ENCODE measurements around the gene DLG2. TPM values are rescaled to one million over a fixed set of nuclear protein-coding genes. Genes with fewer than 3 reads are reported as not detected.

The DLG2 gene
- polyA plus RNA-seq, 1 experiment: 0.68 TPM

GRCh38 chr11:84289381-84289906, 1337.7 kb downstream of the DLG2 start:
- peak; percentile 11 for DNase-seq (ENCODE audit: low read depth, low spot score)
- no peaks in the 10 kb centered on the region for H3K27me3 ChIP-seq (ENCODE audit: control insufficient read depth, insufficient read depth, low read length)
- H3K27ac ChIP-seq (ENCODE audit: low read depth, low read length): no peak overlapping the region
- H3K4me3 ChIP-seq (ENCODE audit: low read depth, low read length): no peak overlapping the region
- TF ChIP-seq CTCF (IDR thresholded peaks at IDR 0.05; ENCODE audit: low read depth, low read length): no peak
- CTCF ChIA-PET: interaction anchor here (0.7 to 3.0 kb wide), 4 partner anchors 11 to 473 kb away, joined by 3 to 7 read pairs (median 5); no protein-coding TSS in a partner anchor
- POLR2A ChIA-PET: no interaction called here
- H3K9me3 ChIP-seq (ENCODE audit: control insufficient read depth, insufficient read depth, low read length): no peaks in the 10 kb centered on the region

DNA sequence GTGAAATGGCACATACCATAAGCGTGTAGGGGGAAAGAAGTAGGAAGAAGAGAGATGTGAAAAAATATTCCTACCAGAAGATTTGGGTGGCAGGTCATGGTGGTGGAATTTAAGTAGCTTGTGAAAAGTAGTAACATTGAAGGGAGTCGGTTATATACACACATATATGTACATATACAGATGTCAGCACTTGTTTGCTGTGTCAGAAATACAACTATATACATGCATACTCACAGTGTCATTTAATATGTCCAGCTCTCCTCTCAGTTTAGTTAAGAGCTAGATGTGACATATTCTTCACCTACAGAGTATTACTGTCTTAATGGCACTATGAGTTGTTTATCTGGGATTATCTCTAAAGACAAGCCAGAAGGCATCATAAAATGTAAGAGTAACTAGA, 1353.6 kb downstream of the DLG2 start:
- DNase-seq (ENCODE audit: low read depth, low spot score): no peak
- ChIA-PET CTCF (no interaction called here), POLR2A (no interaction called here)
- Histone ChIP-seq H3K4me3 (ENCODE audit: low read depth, low read length) (no peak overlapping the region), H3K27ac (ENCODE audit: low read depth, low read length) (no peak overlapping the region), H3K9me3 (ENCODE audit: control insufficient read depth, insufficient read depth, low read length) (no peaks in the 10 kb centered on the region), H3K27me3 (ENCODE audit: control insufficient read depth, insufficient read depth, low read length) (no peaks in the 10 kb centered on the region)
- TF ChIP-seq CTCF (IDR thresholded peaks at IDR 0.05; ENCODE audit: low read depth, low read length): no peak

GRCh38 chr11:84270466-84270865, 1356.7 kb downstream of the DLG2 start:
- ChIA-PET CTCF (interaction anchor here (1.2 kb wide), 1 partner anchor 115 kb away, joined by 3 read pairs; no protein-coding TSS in a partner anchor), POLR2A (no interaction called here)
- TF ChIP-seq CTCF (IDR thresholded peaks at IDR 0.05; ENCODE audit: low read depth, low read length): no peak
- H3K27ac ChIP-seq (ENCODE audit: low read depth, low read length): no peak overlapping the region
- DNase-seq (ENCODE audit: low read depth, low spot score): no peak
- no peaks in the 10 kb centered on the region for H3K27me3 ChIP-seq (ENCODE audit: control insufficient read depth, insufficient read depth, low read length)
- no peak overlapping the region for H3K4me3 ChIP-seq (ENCODE audit: low read depth, low read length)
- H3K9me3 ChIP-seq (ENCODE audit: control insufficient read depth, insufficient read depth, low read length): no peaks in the 10 kb centered on the region

DNA sequence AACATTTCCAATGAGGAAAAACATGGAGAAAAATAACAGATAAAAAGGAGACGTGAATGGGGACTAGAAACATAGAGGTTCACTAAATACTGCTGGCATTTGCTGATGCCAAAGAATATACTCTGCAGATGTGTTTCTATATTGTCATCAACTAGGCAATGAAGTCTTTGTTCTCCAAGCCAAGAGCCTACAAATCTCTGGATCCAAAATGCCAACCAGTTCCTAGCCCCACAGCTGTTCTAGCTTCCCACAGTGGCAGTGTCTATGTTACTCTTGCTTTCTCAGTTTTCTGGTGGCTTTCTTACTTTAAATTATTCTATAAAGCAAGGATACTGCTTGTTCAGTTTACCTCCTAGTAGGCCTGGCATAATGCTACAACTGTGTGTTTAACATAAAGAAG, 1363.1 kb downstream of the DLG2 start:
- no peak for DNase-seq (ENCODE audit: low read depth, low spot score)
- TF ChIP-seq CTCF (IDR thresholded peaks at IDR 0.05; ENCODE audit: low read depth, low read length): no peak
- H3K27me3 ChIP-seq (ENCODE audit: control insufficient read depth, insufficient read depth, low read length): no peaks in the 10 kb centered on the region
- ChIA-PET POLR2A (no interaction called here), CTCF (no interaction called here)
- no peak overlapping the region for H3K4me3 ChIP-seq (ENCODE audit: low read depth, low read length)
- H3K27ac ChIP-seq (ENCODE audit: low read depth, low read length): no peak overlapping the region
- no peaks in the 10 kb centered on the region for H3K9me3 ChIP-seq (ENCODE audit: control insufficient read depth, insufficient read depth, low read length)

DNA sequence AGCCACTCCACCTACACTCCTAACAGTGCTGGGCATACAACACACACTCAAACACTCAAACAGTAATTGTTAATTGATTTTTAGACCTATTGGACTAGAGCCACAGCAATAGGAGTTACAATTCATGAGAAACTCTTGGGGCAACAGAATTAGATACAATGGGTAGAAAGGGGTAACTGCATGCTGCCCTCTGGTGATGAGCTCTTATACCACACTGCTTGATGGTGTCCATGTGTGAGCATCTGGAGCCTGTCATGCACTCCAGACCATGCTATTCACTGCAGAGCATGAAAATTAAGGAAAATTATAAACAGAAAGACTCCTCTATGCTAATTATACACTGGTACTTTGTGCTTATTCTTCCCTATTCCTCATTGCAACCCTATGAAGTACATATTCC, 1365.4 kb downstream of the DLG2 start:
- CTCF ChIA-PET: no interaction called here
- Histone ChIP-seq H3K4me3 (ENCODE audit: low read depth, low read length) (no peak overlapping the region), H3K9me3 (ENCODE audit: control insufficient read depth, insufficient read depth, low read length) (no peaks in the 10 kb centered on the region), H3K27ac (ENCODE audit: low read depth, low read length) (no peak overlapping the region), H3K27me3 (ENCODE audit: control insufficient read depth, insufficient read depth, low read length) (no peaks in the 10 kb centered on the region)
- no peak for TF ChIP-seq CTCF (IDR thresholded peaks at IDR 0.05; ENCODE audit: low read depth, low read length)
- DNase-seq (ENCODE audit: low read depth, low spot score): no peak
- POLR2A ChIA-PET: no interaction called here
